ENCODE data around the gene DCAF11.

DCAF11 gene

GRCh38 chr14:24143511-24143910 is 28.9 kb downstream of the DCAF11 start:
- no peak for DNase-seq

GRCh38 chr14:24144451-24144850 is 29.9 kb downstream of the DCAF11 start:
- DNase-seq: no peak

GRCh38 chr14:24145219-24145618 is 30.6 kb downstream of the DCAF11 start:
- no peak for DNase-seq

- DNase-seq: no peak
Measured at GRCh38 chr14:24145690-24146452, 31.3 kb downstream of the DCAF11 start.

GRCh38 chr14:24146453-24146977 is 31.9 kb downstream of the DCAF11 start, which contains the start of gene PSME2:
Gene PSME2, minus strand, starts transcription at chr14:24146610. Its CDS starts 29 bp downstream, at chr14:24146581.
- peak; percentile 68 for DNase-seq

- peak; percentile 86 for DNase-seq
Measured at GRCh38 chr14:24146978-24147760, 32.6 kb downstream of the DCAF11 start, which contains the start of gene RNF31. Gene RNF31, plus strand, starts transcription at chr14:24147498. Its CDS starts 201 bp downstream, at chr14:24147699.

GRCh38 chr14:24147761-24148428 is 33.3 kb downstream of the DCAF11 start:
- DNase-seq: no peak

GRCh38 chr14:24149302-24149969 is 34.9 kb downstream of the DCAF11 start:
- DNase-seq: no peak

GRCh38 chr14:24150061-24150460 is 35.5 kb downstream of the DCAF11 start:
- no peak for DNase-seq

- no peak for DNase-seq
Measured at GRCh38 chr14:24150567-24150966, 36.0 kb downstream of the DCAF11 start.

- no peak for DNase-seq
Measured at GRCh38 chr14:24150993-24151392, 36.4 kb downstream of the DCAF11 start.

- no peak for DNase-seq
Measured at GRCh38 chr14:24151404-24152080, 37.0 kb downstream of the DCAF11 start.

- DNase-seq: no peak
Measured at GRCh38 chr14:24155100-24155499, 40.5 kb downstream of the DCAF11 start.

GRCh38 chr14:24156840-24157239 is 42.3 kb downstream of the DCAF11 start:
- no peak for DNase-seq

GRCh38 chr14:24157331-24157730 is 42.8 kb downstream of the DCAF11 start:
- no peak for DNase-seq

GRCh38 chr14:24159777-24160498 is 45.4 kb downstream of the DCAF11 start:
- DNase-seq: no peak

GRCh38 chr14:24160499-24160849 is 45.9 kb downstream of the DCAF11 start:
- DNase-seq: no peak

- peak; percentile 69 for DNase-seq
Measured at GRCh38 chr14:24160850-24161804, 46.5 kb downstream of the DCAF11 start, which contains the start of gene IRF9. Gene IRF9, plus strand, starts transcription at chr14:24161265. Its CDS starts 880 bp downstream, at chr14:24162145.

- no peak for DNase-seq
Measured at GRCh38 chr14:24162093-24162492, 47.5 kb downstream of the DCAF11 start.

GRCh38 chr14:24164518-24164991 is 50.0 kb downstream of the DCAF11 start:
- DNase-seq: no peak

All from SIG-M5 (cell line).